ENCODE measurements around the gene GPATCH4. TPM values are rescaled to one million over a fixed set of nuclear protein-coding genes. Genes with fewer than 3 reads are reported as not detected.
"Not testable (repeated sequence)": the region's sequence is repeated elsewhere in the genome, so short reads cannot be mapped to it uniquely, and the experiment has no call there.

GPATCH4 gene
- total and polyA plus RNA-seq, 11 donors: 8.8 to 67.5 (median 15.5) TPM

GRCh38 chr1:156589546-156589945 lies 11.7 kb downstream of the GPATCH4 start:
- TF ChIP-seq POLR2A (IDR thresholded peaks at IDR 0.05) (no peak), CTCF (IDR thresholded peaks at IDR 0.05) (no peak)
- DNase-seq (no peak), ATAC-seq (no peak)
- Histone ChIP-seq H3K4me3 (no peak overlapping the region), H3K36me3 (peaks cover 0 to 18% (median 6%) of the 10 kb centered on the region in 9 donors), H3K9me3 (no peaks in the 10 kb centered on the region), H3K27me3 (no peaks in the 10 kb centered on the region), H3K4me1 (peaks cover 0 to 17% (median 12%) of the 10 kb centered on the region in 12 donors), H3K27ac (no peak overlapping the region)
- WGBS, 4 donors: 48 to 63% (median 58%) methylated on average over 5 of the region's 5 CpGs
- intact Hi-C loops (cut with DNase I): no loop called here

DNA sequence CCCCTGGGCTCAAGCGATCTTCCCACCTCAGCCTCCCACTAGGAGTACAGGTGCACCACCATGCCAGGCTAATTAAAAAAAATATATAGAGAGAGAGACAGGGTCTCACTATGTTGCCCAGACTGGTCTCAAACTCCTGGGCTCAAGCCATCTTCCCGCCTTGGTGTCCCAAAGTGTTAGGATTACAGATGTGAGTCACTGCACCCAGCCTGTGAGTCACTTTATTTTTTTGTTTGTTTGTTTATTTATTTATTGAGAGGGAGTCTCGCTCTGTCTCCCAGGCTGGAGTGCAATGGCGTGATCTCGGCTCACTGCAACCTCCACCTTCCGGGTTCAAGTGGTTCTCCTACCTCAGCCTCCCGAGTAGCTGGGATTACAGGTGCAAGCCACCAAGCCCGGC lies 13.4 kb downstream of the GPATCH4 start:
- H3K4me3 ChIP-seq; H3K27me3 ChIP-seq; H3K27ac ChIP-seq; intact Hi-C loops (cut with DNase I); DNase-seq; H3K9me3 ChIP-seq; H3K36me3 ChIP-seq; ATAC-seq: not testable (repeated sequence)
- peaks cover 0 to 22% (median 13%) of the 10 kb centered on the region in 12 donors for H3K4me1 ChIP-seq
- WGBS, 4 donors: 87 to 95% (median 91%) methylated on average over 8 of the region's 8 CpGs

DNA sequence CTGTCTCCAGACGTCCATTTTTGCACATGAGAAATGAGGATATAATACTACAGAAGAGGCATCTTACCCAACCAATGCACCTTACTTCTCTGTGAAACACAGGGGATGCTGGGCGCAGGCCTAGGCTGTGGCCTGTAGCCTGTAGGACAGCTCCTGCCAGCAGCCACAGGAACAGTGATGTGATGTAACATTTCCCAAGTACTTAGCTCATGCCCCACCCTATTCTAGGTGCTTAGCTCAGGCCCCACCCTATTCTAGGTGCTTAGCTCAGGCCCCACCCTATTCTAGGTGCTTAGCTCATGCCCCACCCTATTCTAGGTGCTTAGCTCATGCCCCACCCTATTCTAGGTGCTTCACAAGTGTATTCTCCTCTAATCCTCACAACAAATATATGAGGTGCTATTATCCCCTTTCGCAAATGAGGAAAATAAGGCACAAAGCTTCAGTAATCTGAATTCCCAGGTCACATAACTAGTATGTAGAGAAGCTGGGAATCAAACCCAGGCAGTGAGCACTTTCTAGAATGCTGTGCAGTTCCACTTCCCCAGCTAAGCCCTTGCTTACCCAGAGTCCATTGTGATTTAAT lies 14.3 kb downstream of the GPATCH4 start:
- intact Hi-C loops (cut with DNase I): no loop called here
- H3K9me3 ChIP-seq: no peaks in the 10 kb centered on the region
- TF ChIP-seq CTCF (IDR thresholded peaks at IDR 0.05) (no peak), POLR2A (IDR thresholded peaks at IDR 0.05) (no peak)
- no peak overlapping the region for H3K4me3 ChIP-seq
- no peak overlapping the region for H3K27ac ChIP-seq
- no peaks in the 10 kb centered on the region for H3K36me3 ChIP-seq
- peaks cover 0 to 15% (median 6%) of the 10 kb centered on the region in 12 donors for H3K4me1 ChIP-seq
- WGBS, 4 donors: 84 to 96% (median 94%) methylated on average over 3 of the region's 3 CpGs
- ATAC-seq (no peak), DNase-seq (no peak)
- no peaks in the 10 kb centered on the region for H3K27me3 ChIP-seq

- no peak for ATAC-seq
- H3K9me3 ChIP-seq: no peaks in the 10 kb centered on the region
- no peaks in the 10 kb centered on the region for H3K27me3 ChIP-seq
- no peak for TF ChIP-seq POLR2A (IDR thresholded peaks at IDR 0.05)
- no peak for TF ChIP-seq CTCF (IDR thresholded peaks at IDR 0.05)
- DNase-seq: no peak
- WGBS, 4 donors: 69 to 95% (median 75%) methylated on average over 2 to 4 of the region's 4 CpGs
- no peaks in the 10 kb centered on the region for H3K36me3 ChIP-seq
- intact Hi-C loops (cut with DNase I): no loop called here
- no peak overlapping the region for H3K27ac ChIP-seq
- peaks cover 0 to 11% (median 5%) of the 10 kb centered on the region in 12 donors for H3K4me1 ChIP-seq
- no peak overlapping the region for H3K4me3 ChIP-seq
Observed at GRCh38 chr1:156586323-156586722, 15.0 kb downstream of the GPATCH4 start.

GRCh38 chr1:156584813-156585212 lies 16.5 kb downstream of the GPATCH4 start:
- no peak for ATAC-seq
- DNase-seq: no peak
- Histone ChIP-seq H3K4me1 (peaks cover 0 to 7% (median 0%) of the 10 kb centered on the region in 12 donors), H3K4me3 (no peak overlapping the region), H3K27me3 (no peaks in the 10 kb centered on the region), H3K9me3 (no peaks in the 10 kb centered on the region), H3K36me3 (no peaks in the 10 kb centered on the region), H3K27ac (no peak overlapping the region)
- WGBS, 4 donors: 45 to 53% (median 45%) methylated on average over 10 to 11 of the region's 11 CpGs
- TF ChIP-seq POLR2A (IDR thresholded peaks at IDR 0.05) (no peak), CTCF (IDR thresholded peaks at IDR 0.05) (no peak)
- intact Hi-C loops (cut with DNase I): loop anchor here in 9 of 10 donors (1.0 to 5.0 kb wide), 7 partner anchors 22 to 78 kb away; no protein-coding TSS in a partner anchor

Data from heart left ventricle (tissue), 16 donors.